Measurements from ENCODE around the gene POTEH.
"Not testable (repeated sequence)": the region's sequence is repeated elsewhere in the genome, so short reads cannot be mapped to it uniquely, and the experiment has no call there.

POTEH gene

DNA sequence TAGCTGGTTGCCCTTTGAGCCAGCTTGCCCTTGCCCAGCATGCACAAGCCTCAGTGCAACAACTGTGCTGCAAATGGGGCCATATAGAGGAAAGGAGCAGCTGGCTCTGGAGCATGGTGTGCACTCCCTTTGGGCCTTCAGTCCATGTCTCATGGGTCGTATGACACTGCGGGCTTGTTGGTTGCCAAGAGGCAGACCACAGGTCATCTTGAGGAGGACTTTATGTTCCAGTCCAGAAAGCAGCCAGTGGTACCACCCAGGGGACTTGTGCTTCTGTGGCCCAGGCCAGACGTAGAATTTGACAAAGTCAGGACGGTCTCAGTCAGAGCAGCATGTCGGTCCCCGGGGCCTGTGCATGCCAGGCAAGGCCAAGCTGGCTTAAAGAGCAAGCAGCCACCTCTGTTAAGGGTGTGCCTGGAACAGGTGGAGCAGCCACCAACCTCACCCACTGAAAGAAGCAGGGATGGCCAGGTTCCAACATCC is 49.1 kb downstream of the POTEH start:
- H2AFZ ChIP-seq (ENCODE audit: low read depth, low read length, severe bottlenecking); H4K20me1 ChIP-seq (ENCODE audit: low read depth, low read length); H3K9me3 ChIP-seq (ENCODE audit: insufficient read depth, low read length); H3K4me3 ChIP-seq (ENCODE audit: insufficient read depth, low read length, poor library complexity, severe bottlenecking); H3K27ac ChIP-seq (ENCODE audit: low read depth, low read length); H3K4me2 ChIP-seq (ENCODE audit: low read depth, low read length, poor library complexity, severe bottlenecking); H3K79me2 ChIP-seq (ENCODE audit: insufficient read depth, low read length); H3F3A ChIP-seq (ENCODE audit: insufficient read depth); H3K9ac ChIP-seq (ENCODE audit: low read length); H3K27me3 ChIP-seq (ENCODE audit: low read length); H3K9me2 ChIP-seq (replicated peaks; ENCODE audit: insufficient read depth, low read length); H3K36me3 ChIP-seq (ENCODE audit: low read length): not testable (repeated sequence)

DNA sequence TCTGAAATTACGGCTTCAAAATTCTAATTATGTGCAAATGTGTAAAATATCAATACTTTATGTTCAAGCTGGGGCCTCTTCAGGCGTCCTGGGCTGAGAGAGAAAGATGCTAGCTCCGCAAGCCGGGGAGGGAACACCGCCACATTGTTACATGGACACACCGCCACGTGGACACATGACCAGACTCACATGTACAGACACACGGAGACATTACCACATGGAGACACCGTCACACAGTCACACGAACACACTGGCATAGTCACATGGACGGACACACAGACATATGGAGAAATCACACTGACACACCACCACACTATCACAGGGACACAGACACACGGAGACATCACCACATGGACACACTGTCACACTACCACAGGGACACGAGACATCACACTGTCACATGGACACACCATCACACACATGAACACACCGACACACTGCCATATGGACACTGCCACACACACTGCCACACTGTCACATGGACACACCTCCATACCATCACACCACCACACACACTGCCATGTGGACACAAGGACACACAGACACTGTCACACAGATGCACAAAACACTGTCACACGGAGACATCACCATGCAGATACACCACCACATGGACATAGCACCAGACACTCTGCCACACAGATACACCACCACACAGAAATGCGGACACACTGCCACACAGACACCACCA is 58.0 kb downstream of the POTEH start:
- H2AFZ ChIP-seq (ENCODE audit: low read depth, low read length, severe bottlenecking); H3K79me2 ChIP-seq (ENCODE audit: insufficient read depth, low read length); H3K27ac ChIP-seq (ENCODE audit: low read depth, low read length); H4K20me1 ChIP-seq (ENCODE audit: low read depth, low read length); H3K9me3 ChIP-seq (ENCODE audit: insufficient read depth, low read length); H3K9ac ChIP-seq (ENCODE audit: low read length); H3F3A ChIP-seq (ENCODE audit: insufficient read depth); H3K4me2 ChIP-seq (ENCODE audit: low read depth, low read length, poor library complexity, severe bottlenecking); H3K4me3 ChIP-seq (ENCODE audit: insufficient read depth, low read length, poor library complexity, severe bottlenecking); H3K27me3 ChIP-seq (ENCODE audit: low read length); H3K9me2 ChIP-seq (replicated peaks; ENCODE audit: insufficient read depth, low read length); H3K36me3 ChIP-seq (ENCODE audit: low read length): not testable (repeated sequence)

GRCh38 chr22:15749181-15749970 is 59.5 kb downstream of the POTEH start:
- not testable (repeated sequence) for H3K36me3 ChIP-seq (ENCODE audit: low read length); H3K79me2 ChIP-seq (ENCODE audit: insufficient read depth, low read length); H4K20me1 ChIP-seq (ENCODE audit: low read depth, low read length); H3K4me3 ChIP-seq (ENCODE audit: insufficient read depth, low read length, poor library complexity, severe bottlenecking); H3K9me2 ChIP-seq (replicated peaks; ENCODE audit: insufficient read depth, low read length); H3K4me2 ChIP-seq (ENCODE audit: low read depth, low read length, poor library complexity, severe bottlenecking); H3F3A ChIP-seq (ENCODE audit: insufficient read depth); H3K9ac ChIP-seq (ENCODE audit: low read length); H3K27me3 ChIP-seq (ENCODE audit: low read length); H3K27ac ChIP-seq (ENCODE audit: low read depth, low read length); H2AFZ ChIP-seq (ENCODE audit: low read depth, low read length, severe bottlenecking); H3K9me3 ChIP-seq (ENCODE audit: insufficient read depth, low read length)

- not testable (repeated sequence) for H4K20me1 ChIP-seq (ENCODE audit: low read depth, low read length); H3K9ac ChIP-seq (ENCODE audit: low read length); H3K9me2 ChIP-seq (replicated peaks; ENCODE audit: insufficient read depth, low read length); H3K27me3 ChIP-seq (ENCODE audit: low read length); H3K27ac ChIP-seq (ENCODE audit: low read depth, low read length); H3F3A ChIP-seq (ENCODE audit: insufficient read depth); H3K36me3 ChIP-seq (ENCODE audit: low read length); H2AFZ ChIP-seq (ENCODE audit: low read depth, low read length, severe bottlenecking); H3K4me3 ChIP-seq (ENCODE audit: insufficient read depth, low read length, poor library complexity, severe bottlenecking); H3K4me2 ChIP-seq (ENCODE audit: low read depth, low read length, poor library complexity, severe bottlenecking); H3K79me2 ChIP-seq (ENCODE audit: insufficient read depth, low read length); H3K9me3 ChIP-seq (ENCODE audit: insufficient read depth, low read length)
These were observed 69.7 kb downstream of the POTEH start for GRCh38 chr22:15759443-15760097.

DNA sequence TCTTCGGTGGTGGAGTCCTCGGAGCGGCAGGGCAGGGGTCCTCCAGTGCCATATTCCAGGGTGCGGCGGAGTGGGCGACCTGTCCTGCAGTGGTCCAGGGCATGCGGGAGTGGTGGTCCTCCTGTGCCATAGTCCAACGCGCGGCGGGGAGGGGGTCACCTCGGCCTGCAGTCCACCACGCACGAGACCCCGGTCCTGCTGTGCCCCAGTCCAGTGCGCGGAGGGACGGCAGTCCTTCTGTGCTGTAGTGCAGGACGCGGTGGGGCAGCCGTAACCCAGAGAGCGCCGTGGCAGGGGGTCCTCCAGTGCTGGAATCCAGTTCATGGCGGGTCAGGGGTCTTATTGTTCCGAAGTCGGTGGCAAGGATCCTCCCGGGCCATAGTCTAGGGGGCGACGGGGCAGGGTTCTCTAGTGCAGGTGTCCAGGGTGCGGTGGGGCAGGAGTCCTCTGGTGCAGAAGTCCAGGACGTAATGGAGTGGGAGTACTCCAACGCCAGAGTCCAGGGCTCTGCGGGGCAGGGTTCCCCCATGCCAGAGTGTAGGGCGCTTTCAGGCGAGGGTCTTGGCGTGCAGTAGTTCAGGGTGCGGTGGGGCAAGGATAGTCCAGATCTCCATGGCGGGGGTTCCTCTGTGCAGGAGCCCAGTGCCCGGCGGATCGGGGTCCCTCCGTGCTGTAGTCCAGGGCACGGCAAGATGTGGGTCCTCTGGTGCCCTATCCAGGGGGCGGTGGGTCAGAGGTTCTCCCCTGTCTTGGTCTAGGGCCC is 70.7 kb downstream of the POTEH start:
- not testable (repeated sequence) for H3K9me2 ChIP-seq (replicated peaks; ENCODE audit: insufficient read depth, low read length); H2AFZ ChIP-seq (ENCODE audit: low read depth, low read length, severe bottlenecking); H3K9ac ChIP-seq (ENCODE audit: low read length); H3F3A ChIP-seq (ENCODE audit: insufficient read depth); H3K36me3 ChIP-seq (ENCODE audit: low read length); H3K9me3 ChIP-seq (ENCODE audit: insufficient read depth, low read length); H3K27ac ChIP-seq (ENCODE audit: low read depth, low read length); H4K20me1 ChIP-seq (ENCODE audit: low read depth, low read length); H3K4me2 ChIP-seq (ENCODE audit: low read depth, low read length, poor library complexity, severe bottlenecking); H3K79me2 ChIP-seq (ENCODE audit: insufficient read depth, low read length); H3K4me3 ChIP-seq (ENCODE audit: insufficient read depth, low read length, poor library complexity, severe bottlenecking); H3K27me3 ChIP-seq (ENCODE audit: low read length)

DNA sequence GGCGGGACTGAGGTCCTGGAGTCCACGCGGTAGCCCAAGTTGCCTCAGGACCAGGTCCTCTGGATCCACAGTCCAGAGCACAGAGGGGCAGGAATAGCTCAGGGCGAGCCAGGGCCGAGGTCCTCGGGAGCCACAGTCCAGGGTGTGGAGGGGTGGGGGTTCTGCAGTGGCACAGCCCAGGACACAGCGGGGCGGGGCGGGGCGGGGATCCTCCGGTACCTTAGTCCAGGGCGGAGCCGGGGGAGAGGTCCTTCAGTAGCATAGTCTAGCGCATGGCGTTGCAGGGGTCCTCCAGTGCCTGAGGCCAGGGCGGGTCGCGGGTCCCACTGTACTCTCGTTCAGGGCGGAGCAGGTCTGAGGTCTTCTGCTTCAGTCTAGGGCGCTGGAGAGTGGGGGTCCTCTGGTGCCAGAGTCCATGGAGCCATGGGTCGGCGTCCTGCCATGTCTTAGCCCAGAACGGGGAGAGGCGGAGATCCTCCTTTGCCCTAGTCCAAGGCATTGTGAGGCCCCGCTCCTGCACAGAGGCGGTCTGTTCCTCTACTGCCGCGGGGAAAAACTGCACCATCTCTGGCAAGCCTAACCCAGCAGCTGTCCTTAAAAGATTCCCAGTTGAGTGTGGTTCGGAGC is 71.4 kb downstream of the POTEH start:
- H4K20me1 ChIP-seq (ENCODE audit: low read depth, low read length); H3K9me3 ChIP-seq (ENCODE audit: insufficient read depth, low read length); H3K36me3 ChIP-seq (ENCODE audit: low read length); H3K79me2 ChIP-seq (ENCODE audit: insufficient read depth, low read length); H3K27ac ChIP-seq (ENCODE audit: low read depth, low read length); H3K9me2 ChIP-seq (replicated peaks; ENCODE audit: insufficient read depth, low read length); H3K9ac ChIP-seq (ENCODE audit: low read length); H3F3A ChIP-seq (ENCODE audit: insufficient read depth); H3K27me3 ChIP-seq (ENCODE audit: low read length); H3K4me3 ChIP-seq (ENCODE audit: insufficient read depth, low read length, poor library complexity, severe bottlenecking); H3K4me2 ChIP-seq (ENCODE audit: low read depth, low read length, poor library complexity, severe bottlenecking); H2AFZ ChIP-seq (ENCODE audit: low read depth, low read length, severe bottlenecking): not testable (repeated sequence)

DNA sequence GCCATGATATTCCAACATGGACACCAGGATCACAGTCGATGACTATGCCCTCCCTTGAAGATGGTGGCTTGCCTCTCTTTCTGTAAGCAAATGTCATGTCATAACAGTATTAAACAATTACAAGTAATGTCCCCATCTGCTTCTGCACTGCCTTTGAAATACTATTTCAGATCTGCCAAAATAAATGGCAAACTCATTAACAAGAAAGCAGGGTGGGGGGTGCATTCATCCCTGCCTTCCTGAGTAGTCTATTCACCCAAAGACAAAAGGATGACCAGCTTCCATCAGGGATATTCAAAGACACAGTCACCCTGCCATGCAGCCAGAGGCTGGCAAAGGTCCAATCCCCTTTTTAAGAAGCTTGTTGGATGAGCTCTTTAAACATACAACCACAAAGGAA is 73.7 kb downstream of the POTEH start:
- H3F3A ChIP-seq (ENCODE audit: insufficient read depth); H3K36me3 ChIP-seq (ENCODE audit: low read length); H4K20me1 ChIP-seq (ENCODE audit: low read depth, low read length); H3K27ac ChIP-seq (ENCODE audit: low read depth, low read length); H2AFZ ChIP-seq (ENCODE audit: low read depth, low read length, severe bottlenecking); H3K9ac ChIP-seq (ENCODE audit: low read length); H3K9me3 ChIP-seq (ENCODE audit: insufficient read depth, low read length); H3K9me2 ChIP-seq (replicated peaks; ENCODE audit: insufficient read depth, low read length); H3K4me2 ChIP-seq (ENCODE audit: low read depth, low read length, poor library complexity, severe bottlenecking); H3K27me3 ChIP-seq (ENCODE audit: low read length); H3K4me3 ChIP-seq (ENCODE audit: insufficient read depth, low read length, poor library complexity, severe bottlenecking); H3K79me2 ChIP-seq (ENCODE audit: insufficient read depth, low read length): not testable (repeated sequence)
